DMS153 (cell line): ENCODE data around the gene LBH.

Source experiments
- DNase-seq: peaks from one replicate; lab custom pipeline; 2025; lab: John Stamatoyannopoulos, UW

LBH gene

DNA sequence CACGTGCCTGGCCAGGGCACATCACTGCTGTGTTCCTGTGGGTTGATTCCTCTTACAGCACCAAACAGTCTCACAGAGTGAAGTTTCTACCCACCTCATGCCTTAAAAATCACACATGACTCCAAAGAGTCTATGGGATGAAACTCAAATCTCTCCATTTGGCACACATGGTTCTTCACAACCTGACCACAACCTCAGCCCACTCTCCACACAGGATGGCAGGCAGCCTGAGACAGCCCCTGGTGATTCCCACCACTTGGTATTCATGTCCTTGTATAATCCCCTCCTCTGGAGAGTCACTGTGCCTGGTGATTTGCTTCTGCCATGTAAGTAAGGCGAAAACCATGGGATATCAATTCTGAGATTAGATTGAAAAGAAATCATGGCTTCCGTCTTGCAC lies 46.2 kb downstream of the LBH start:
- DNase-seq: no peak

DNA sequence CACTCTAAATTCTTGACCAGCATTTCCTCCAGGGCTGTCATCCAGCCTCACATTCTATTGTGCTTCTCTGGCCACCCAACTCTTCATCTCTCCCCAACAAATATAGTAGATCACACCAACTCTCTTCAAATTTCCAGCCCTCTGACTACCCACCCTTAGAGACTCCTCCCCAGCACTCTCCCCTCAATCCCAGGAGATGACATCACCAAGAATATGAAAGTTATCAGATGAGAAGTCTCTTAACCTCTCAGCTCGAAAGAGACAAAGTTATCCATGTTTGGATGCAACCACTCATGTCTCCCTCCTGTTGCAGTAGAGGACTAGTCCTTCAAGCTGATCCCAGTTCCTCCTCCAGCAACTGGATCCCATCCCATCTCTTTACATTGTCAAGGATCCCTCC lies 47.1 kb downstream of the LBH start:
- no peak for DNase-seq

DNA sequence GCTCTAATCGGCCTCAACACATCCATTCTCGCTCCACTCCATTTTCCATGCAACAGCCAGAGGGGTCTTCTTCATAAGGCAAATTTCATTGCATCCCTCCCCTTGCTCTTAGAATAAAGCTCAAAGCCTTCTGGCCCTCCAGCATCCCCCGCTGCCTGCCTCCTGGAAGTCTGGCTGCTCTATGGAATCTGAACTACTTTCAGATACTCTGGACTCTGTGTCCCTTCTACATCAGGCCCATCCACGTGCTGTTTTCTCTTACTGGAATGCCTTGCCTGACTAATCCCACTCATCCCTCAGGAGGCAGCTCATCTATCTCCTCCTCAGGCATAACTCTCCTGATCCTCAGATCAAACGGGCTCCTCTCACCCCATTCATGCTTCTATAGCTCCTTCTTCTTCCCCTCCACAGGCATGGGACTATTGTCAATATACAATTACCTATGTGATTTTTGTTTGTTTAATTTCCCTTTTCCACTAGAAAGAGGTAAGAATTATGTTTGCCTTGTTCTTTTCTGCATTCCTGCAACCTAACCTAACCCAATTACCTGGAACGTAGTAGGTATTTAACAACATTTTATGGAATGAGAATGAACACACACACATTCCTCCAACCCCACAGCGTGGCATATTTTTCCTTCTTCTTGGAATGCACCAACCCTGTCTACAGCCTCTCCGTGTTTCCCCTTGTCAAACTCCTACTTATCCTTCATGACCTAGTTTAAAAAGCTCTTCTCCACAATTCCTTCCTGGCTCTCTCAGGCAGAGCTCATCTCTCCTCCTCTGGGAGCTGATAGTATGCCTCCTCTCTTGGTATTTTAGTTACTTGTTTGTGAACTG lies 49.5 kb downstream of the LBH start:
- no peak for DNase-seq

DNA sequence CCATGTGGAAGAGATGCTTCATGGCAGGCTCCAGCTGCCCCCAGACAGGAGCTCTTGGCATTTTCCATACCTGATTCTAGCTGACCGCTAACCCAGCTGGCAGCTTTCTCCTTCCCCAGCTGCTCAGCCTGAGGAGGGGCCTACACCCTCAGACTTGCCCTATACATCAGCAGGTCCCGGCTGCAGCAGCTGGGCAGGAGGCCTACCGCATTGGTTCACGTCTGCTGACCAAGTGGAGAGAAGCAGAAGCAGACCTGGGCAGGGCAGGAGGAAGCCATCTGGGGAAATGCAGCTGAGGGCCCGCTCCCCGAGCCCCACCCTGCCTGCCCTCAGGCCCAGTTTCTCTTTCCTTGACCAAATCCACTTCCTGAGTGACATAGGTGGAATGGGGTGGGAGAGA lies 50.7 kb downstream of the LBH start:
- no peak for DNase-seq

DNA sequence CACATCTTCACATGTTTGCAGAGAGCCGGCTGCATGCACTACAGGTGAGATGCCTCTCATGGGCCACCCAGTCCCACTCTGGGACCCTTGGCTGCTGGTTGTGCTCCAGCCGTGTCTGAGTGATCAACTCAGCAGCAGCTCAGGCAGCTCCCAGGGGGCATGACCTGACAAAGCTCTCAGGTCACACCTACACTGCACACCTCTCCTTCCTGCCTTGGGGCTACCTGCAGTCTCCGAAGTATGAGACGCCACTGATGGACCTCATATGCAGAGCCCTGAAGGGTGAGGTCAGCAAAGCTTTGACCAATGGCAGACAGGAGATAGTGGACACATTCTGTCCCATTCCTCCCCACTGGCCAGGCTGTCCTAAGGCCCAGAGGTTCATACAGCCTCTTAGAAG lies 51.4 kb downstream of the LBH start:
- DNase-seq: no peak

DNA sequence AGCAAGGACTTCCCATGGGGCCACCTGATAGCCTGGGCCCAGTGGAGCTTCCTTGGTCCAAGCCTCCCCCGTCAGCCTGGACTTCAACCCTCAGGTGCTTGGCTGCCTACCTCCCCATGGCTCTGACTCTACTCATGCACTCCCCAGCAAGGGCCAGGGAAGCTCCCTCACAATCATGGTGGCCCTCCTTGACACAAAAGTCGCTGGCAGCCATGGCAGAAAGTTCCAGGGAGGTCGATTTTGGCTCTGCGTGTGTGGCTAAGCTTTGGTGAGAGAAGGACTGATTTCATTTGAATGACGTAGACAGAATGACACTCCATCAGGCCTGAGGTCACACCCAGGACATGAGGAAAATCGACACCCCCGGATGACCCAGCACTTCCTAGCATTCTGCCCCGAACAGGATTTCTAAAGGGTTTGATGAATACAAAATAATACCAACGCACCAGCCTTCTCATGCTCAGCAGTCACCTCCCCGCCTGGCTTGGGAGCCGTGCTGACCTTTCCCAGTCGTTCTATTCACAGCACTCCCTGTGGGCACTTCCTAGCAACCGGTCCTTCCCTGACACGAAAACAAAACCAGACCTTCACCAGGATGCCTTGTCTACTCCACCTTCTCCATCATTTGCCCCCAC lies 52.7 kb downstream of the LBH start:
- no peak for DNase-seq

DNA sequence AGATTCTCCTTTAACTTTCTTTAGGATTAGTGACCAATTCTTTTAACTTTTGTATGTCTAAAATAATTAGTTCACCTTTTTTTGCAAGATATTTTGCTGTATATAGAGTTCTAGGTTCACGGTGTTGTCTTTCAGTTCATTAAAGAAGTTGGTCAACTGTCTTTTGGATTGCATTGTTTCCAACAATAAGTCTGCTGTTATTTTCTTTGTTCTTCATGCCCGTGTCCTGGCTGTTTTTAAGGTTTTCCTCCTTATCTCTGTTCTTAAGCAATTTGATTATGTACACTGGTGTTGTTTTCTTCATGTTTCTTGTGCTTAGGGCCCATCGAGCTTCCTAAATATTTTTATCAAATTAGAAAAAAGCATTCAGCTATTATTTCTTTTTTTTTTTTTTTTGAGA lies 54.4 kb downstream of the LBH start:
- no peak for DNase-seq

DNA sequence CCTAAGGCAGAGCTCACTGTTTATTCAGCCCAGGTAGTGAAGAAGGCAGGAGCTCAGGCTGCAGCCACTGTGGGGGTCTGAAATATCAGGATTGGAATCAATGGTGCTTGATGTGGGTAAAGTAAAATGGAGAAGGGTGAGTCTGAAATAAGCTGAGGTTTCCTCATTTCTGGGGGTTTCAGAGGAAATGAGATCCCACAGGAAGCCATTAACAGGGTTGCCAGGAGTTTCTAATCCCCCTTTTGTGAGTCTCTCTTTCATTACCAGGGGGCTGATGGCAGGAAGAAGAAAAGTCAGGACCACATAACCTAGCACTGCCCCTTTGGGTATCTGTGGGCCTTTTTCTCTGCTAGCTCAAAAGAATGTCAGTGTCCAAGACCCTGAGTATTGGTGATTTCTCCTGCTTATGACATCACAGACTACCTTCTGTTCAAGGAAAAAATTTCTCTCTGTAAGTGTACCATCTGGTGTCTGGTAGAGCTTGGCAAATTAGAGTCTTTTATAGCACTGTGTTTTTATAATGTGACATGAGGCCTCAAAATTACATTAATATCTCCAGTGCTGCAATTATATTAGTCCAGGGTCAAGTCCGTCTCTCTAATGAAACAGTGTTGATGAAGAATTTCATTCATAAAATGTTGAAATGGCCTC lies 56.0 kb downstream of the LBH start:
- no peak for DNase-seq

DNA sequence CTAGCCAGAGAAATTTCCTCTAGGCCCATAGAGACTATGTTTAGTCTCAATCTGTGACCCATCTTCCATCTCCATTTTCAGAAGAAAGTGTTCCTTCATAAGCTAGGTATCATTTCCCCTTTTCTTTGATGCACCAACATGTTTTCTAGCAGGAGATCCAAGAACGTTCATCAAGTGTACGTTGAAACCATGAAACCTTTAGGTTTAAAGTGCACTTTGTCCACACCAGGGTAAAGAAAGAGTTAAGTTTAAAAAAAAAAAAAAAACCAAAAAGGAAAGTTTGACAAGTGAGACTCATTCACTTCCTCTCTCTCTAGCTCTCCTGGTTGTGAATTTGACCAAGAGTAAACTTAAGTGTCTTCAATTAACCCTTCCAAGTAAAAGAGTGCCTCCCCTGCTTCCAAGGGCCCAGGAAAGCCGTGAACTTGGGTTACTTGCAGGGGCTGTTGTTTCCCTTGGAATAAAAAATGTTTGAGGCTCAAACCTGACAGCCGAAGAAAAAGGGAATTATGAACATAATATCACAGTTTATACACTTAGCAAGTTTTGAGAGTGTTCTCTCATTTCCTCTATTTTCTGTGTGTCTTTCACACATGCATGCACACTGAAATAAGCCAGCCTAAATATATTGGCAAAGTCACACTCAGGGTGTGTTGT lies 56.7 kb downstream of the LBH start:
- DNase-seq: no peak

DNA sequence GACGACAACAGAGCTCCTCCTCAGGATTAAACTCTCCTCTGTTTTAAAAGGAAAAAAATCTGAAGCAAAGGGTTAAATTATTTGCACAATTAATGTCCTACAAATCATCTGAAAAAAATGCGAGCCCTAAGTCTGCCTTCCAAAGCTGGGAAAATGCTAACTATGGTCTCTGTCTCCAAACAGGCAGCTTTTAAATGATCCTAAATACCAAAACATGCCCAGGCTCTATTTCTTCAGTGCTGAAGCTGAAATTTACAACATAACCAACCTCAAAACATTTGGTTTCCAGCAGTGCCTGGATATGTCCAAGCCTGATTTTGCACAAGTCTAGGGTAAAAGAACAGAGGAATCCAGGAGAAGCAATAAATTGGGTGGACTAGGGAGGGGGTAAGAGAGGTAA lies 57.2 kb downstream of the LBH start:
- DNase-seq: no peak

DNA sequence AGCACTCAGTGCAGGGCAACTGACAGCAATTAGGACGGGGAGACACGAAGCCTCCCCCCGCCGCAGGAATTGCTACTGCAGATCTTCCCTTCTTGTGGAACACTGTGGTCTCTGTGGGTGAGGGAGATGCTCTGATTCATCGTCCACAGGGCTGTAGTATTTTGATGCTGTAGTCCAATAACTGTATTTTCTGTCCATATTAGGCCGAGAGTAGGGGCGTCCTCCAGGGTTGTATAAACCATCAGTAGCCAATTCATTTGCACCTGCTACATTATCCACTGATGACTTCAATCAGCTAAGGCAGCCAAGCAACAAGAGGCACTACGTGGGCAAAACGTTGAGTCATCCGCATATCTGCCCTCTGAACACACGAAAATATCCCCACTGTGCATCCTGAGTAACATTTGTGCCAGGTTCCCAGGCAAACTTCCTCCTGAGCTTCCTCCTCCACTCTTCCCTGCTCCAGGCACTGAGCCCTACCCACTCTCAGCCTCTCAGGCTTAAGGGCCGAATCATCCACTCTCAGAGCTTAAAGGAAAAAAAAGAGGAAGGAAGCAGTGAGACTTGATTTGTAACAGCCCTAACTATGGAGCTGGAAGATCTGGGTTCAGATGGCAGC lies 62.1 kb downstream of the LBH start:
- no peak for DNase-seq

DNA sequence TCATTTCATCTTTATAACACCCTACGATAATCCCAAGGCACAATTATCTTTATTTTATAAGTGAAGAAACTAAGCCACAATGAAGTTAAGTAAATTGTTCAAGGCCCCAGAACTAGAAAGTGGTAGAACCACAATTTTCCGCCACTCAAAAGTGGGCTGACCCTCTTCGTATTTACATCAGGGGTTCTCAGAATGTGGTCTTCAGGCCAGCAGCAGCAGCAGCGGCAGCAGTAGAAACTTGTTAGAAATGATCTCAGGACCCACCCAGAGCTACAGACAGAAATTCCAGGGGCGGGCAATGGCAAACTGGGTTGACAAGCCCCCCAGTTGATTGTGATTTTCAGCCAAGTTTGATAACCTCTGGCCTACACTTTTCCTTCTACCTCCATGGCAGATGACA lies 62.8 kb downstream of the LBH start:
- no peak for DNase-seq

DNA sequence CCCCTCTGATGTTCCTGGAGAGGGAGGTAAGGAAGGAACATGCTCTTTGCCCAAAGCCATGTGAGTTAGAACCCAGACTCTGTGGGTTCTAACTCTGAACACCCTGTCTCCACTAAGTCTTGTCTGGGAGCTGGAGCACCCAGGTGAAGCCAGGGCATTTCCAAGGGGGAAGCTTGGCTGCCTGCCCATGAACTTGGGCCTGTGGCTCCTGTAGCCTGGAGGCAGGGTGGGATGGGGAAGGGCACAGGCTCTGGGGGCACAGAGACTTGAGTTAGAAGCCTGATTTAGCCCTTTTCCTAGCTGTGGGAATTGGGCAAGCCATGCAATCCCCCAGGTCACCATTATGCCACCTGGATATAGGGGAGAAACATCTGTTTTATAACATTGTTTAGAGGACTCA lies 65.2 kb downstream of the LBH start:
- no peak for DNase-seq

DNA sequence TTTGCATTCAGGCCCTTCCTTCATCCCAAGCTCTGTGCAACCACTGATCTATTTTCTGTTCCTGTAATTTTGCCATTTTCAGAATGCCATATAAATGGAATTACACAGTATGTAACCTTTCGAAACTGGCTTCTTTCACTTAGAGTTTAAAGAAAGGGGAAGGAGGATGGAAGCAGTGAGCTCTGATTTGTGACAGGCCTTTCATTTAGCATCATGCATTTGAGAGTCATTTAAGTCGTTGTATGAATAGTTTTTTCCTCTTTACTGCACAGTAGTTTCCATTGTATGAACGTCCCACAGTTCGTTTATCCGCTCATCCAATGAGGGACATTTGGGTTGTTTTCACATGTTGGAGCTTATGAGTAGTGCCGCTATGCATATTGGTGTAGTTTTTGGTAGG lies 67.0 kb downstream of the LBH start:
- no peak for DNase-seq

DNA sequence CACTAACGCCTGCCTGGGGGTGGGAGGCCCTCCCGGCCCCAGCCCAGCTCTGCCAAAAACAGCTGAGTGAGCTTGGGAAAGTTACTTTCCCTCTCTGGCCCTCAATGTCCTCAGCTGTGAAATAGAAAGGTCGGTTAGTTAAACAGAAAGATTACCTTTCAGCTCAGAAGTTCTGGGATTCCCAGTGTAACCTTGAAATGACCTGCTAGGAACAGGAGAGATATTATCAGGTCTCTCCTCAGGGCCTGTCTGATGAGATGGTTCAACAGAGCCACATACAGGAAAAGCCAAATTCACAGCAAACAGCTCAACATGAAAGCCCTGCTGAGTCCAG lies 68.8 kb downstream of the LBH start:
- DNase-seq: no peak

DNA sequence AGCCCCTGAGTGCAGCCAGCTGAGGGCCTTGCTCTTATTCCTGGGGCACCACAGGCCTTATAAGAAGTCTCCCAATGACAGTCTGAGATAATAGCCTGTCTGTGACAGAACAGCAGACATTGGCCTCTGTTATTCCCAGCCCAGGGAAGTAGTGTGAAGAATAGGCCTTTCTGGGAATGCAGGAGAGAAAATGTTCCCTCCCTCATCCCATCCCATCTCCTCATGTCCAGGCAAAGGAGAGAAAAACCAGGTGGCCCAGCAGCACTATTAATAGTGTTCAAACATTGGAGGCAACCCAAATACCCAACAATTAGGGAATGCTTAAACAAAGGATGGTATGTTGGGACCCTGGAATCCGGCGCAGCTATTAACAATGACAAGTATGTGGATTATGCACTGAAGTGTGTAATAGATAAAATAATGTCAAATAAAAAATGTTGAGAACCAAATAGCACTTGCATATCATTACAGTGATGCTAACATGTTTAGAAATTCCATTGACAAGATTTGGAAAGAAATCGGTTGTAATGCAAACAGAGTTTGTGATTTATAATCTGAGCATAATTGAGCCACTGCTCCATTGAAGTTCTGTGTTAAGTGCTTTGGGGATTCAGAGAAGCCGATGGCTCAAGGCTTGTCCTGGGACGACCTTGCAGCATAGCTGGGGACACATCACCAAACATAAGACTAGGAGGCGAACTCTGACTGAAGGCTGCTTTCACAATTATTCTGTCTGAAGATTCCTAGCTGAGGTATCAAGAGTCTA lies 69.3 kb downstream of the LBH start:
- DNase-seq: no peak

DNA sequence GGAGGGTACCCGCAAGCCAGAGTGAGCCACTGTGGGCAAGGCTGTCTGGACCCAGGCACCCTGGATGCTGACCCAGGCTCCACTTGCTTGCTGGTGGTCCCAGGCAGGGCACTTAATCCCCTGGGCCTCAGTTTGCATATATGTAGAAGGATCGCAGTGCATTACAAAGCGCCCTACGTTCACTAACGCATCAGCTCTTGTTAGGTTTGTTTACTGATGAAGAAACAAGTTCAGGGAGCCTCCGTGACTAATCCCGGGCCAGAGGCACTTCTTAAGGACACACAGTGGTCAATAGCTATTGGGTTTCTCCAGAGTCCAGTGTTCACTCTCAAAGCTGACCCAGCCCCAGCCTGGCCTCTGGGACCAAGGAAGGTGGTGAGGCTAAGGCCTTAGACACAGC lies 70.2 kb downstream of the LBH start:
- no peak for DNase-seq

DNA sequence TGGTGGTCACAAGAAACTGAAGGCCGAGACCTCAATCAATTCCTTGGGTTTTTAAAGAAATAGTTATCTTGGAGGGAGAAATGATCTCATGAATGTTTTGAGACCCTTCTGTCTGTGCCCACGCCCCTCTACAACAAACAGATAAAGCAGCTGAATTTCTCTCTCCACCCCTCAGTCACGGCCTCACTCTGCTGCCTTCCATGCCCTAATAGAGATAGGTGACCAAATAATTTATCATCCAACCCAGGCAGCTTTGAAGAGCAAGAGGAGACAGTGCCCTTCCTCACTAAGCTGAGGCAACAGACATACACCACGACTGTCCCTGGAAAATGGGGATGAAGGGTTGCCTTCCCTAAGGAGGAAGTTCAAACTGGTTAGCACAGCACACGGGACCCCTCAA lies 71.2 kb downstream of the LBH start:
- no peak for DNase-seq

DNA sequence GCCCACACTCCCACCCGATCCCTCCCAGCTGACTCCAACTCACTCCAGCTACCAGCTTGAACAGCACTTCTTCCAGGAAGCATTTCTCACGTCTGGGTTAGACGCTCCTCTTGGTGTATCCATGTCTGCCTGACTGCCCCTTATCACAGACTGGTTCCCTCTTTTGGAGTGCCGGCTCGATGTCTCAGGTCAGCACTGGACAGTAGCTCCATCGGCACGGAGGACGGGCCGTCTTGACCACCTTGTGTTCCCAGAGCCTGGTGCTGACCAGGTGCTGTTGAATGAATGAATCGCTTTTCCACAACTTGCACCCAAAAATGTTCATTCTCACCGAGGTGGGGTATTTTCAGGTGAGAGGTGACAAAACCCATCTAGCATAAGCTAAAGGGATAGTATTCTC lies 71.8 kb downstream of the LBH start:
- no peak for DNase-seq

DNA sequence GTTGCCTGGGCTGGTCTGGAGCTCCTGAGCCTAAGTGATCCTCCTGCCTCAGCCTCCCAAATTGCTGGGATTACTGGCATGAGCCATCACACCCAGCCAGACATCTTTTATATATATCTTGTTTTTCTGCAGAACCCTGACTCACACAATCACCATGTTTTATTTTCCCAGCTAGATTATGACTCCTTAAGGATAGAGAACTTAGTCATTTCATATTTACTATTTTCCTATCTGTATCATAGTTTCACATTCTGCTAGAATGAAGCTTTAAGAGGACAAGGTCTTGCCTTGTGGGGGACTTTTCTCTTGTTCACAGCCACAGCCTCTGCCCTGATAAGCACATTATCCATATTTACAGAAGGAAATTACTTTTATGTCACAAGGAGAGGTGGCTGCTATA lies 73.9 kb downstream of the LBH start:
- no peak for DNase-seq

DNA sequence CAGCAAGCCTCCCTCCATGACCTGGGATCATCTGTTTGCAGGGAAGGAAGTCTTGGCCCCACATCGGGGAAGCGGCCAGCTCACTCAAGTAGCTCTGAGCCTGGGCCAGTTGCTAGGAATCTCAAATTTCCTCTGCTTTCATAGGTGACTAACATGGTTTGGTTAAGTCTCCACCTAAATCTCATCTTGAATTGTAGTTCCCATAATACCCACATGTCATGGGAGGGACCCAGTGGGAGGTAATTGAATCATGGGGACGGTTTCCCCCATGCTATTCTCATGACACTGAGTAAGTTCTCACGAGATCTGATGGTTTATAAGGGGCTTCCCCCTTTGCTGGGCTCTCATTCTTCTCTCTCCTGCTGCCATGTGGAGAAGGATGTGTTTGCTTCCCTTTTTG lies 75.2 kb downstream of the LBH start:
- DNase-seq: no peak

DNA sequence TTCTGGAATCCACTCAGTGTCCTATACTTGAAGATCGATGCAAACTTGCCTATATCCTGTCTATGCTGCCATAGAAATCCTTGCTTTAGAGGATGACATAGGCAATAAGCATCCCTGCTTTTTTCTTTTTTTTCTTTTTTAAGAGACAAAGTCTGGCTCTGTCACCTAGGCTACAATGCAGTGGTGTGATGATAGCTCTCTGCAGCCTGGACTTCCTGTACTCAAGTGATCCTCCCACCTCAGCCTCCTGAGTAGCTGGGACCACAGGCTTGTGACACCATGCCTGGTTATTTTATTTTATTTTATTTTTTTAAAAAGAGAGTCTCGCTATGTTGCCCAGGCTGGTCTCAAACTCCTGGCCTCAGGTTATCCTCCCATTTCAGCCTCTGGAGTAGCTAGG lies 76.9 kb downstream of the LBH start:
- DNase-seq: no peak
